HG03159 (cell line): Measurements from ENCODE around the gene CLASP1.
A peak's percentile ranks its signal among the peaks of the same experiment; 100 is the strongest.
"Not testable (repeated sequence)": the region's sequence is repeated elsewhere in the genome, so short reads cannot be mapped to it uniquely, and the experiment has no call there.

Source experiments
- ATAC-seq: cut with Tn5 transposase; IDR thresholded peaks from one replicate; pipeline ENCODE4 v1.9.1; 2021; ENCODE audit warnings: mild to moderate bottlenecking, moderate library complexity; ENCODE audit not compliant: unreplicated experiment

The CLASP1 gene

DNA sequence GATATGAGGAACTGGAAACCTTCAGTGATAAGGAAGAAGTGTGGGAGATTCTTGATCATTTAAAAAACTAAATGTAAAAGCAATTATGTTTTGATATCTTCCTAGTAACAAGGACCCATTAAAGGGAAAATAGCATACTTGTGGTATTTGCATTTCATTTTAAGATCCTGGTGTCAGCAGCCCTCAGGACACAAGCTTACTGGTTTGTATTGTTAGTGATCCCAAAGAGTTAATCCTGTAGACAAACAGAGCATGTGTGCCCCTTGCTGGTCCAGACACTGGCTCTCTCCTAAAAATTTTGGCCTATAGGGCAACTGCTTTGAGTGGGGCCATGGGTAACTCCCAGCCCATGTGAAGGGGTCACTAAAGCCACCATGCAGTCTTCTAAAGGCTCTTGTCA lies 263.2 kb downstream of the CLASP1 start:
- ATAC-seq: no peak

DNA sequence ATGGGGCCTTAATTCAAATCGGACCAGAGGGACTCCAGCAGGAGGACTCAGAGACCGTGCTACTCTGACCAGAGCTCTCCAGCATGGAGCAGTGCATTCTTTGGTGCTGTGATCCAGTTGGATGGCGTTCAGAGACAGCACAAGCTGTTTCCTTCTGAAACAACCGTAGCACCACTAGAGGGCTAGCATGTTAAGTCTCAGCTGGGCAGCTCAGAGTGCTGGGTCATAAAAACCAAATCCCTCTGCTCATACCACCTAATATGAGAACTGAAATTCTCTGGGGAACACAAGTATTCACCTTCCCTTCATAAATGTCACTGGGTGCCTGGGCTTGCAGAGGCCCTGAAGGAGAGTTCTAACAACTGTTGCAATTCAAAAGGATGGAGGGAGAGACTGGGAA lies 266.5 kb downstream of the CLASP1 start:
- ATAC-seq: no peak

DNA sequence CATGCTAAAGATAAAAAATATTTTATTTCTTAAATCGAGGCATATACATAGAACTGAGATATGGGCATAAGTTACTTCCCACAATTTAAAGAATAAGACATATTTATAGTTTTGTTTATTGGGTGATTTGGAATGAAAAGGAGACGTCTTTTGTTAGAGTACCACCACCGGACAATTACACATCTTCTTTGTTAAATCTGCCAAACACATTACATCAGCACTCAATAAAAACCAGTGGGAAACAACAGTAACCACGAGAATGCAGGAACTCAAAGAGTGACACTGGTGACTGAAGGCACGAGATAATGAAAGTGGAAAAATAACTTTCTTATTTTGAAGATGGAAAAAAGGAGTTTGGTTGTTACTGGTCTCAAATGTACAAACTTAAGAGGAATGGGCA lies 271.6 kb downstream of the CLASP1 start:
- ATAC-seq: no peak

DNA sequence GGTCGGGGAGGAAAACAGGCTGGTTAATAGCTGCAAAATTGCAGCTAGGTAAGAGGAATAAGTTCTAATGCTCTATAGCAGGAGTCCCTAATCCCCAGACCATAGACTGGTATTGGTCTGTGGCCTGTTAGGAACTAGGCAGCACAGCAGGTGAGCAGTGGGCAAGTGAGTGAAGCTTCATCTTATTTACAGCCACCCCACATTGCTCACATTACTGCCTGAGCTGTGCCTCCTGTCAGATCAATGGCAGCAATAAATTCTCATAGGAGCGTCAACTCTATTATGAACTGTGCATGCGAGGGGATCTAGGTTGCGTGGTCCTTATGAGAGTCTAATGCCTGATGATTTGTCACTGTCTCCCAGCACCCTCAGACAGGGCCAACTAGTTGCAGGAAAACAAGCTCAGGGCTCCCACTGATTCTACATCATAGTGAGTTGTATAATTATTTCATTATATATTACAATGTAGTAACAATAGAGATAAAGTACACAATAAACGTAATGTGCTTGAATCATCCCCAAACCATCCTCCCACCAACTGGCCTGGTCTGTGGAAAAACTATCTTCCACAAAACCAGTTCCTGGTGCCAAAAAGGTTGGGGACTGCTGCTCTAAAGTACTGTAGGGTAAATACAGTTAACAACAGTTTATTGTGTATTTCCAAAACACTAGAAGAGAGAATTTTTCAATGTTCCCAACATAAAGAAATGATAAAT lies 272.6 kb downstream of the CLASP1 start:
- no peak for ATAC-seq

DNA sequence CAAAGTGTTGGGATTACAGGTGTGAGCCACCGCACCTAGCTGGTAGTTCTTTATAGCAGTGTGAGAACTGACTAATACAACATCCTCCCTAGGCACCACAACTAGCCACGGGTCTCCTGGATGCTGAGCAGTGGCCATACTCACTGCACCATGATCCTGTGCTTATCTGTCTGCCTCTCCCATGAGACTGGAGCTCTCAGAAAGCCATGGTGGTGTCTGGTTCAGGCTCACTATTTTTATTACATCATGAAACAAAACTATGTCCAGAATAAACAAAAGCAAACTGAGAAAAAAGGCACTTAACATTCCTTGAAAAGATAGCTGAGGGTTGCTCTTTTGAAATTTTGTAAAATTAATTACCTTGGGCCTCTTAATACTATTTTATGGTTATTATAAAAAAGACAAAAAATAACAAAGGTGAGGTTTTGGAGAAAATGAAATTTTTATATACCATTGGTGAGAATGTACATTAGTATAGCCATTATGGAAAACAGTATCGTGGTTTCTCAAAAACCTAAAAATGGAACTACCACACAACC lies 273.6 kb downstream of the CLASP1 start:
- ATAC-seq: no peak

DNA sequence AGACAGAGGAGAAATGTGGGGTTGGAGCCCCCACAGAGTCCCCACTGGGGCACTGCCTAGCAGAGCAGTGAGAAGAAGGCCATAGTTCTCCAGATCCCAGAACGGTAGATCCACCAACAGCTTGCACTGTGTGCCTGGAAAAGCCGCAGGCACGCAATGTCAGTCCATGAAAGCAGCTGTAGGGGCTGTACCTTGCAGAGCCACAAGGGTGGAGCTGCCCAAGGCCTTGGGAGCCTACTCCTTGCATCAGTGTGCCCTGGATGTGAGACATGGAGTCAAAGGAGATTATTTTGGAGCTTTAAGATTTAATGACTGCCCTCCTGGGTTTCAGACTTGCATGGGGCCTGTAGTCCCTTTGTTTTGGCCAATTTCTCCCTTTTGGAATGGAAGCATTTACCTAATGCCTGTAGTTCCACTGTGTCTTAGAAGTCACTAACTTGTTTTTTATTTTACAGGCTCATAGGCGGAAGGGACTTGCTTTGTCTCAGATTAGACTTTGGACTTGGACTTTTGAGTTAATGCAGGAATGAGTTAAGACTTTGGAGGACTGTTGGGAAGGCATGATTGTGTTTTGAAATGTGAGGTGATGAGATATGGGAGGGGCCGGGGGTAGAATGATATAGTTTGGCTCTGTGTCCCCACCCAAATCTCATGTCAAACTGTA lies 274.7 kb downstream of the CLASP1 start:
- not testable (repeated sequence) for ATAC-seq

DNA sequence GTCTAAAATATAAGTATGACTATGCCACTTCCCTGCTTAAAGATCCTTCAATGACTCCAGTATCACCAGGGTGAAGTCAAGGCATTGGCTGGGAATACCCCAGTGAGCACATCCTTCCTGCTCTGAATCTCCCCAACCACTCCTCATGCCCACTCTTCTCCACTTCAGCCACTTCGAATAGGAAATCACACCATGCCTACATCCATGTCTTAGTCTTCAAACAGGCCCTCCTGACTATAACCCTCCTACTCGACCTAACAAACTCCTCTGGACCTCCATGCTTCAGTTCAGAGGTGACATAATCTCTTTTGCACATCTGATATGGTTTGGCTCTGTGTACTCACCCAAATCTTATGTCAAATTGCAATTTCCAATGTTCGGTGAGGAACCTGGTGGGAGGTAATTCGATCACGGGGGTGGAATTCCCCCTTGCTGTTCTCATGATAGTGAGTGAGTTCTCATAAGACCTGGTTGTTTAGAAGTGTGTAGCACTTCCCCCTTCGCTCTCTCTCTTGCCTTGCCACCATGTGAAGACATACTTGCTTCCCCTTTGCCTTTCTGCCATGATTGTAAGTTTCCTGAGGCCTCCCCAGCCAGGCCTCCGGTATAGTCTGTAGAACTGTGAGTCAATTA lies 276.4 kb downstream of the CLASP1 start:
- ATAC-seq: peak; percentile 49

DNA sequence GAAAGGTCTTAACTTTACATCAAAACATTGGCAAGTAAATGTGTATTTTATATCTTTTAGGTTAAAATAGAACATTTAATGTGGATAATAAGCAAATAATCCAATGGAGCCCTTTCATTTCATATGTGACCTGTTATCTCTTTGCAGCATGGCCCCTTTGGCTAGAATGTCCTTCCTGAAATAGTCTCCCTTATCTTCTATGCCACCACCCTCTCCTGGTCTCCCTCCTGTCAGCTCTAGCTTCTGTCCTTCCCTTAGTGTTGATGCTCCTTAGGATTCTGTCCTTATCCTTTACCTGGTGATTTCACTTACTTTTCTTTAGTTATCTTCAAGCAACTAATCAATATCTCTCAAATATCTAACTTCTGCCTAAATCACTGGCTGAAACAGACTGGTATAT lies 277.2 kb downstream of the CLASP1 start:
- no peak for ATAC-seq

DNA sequence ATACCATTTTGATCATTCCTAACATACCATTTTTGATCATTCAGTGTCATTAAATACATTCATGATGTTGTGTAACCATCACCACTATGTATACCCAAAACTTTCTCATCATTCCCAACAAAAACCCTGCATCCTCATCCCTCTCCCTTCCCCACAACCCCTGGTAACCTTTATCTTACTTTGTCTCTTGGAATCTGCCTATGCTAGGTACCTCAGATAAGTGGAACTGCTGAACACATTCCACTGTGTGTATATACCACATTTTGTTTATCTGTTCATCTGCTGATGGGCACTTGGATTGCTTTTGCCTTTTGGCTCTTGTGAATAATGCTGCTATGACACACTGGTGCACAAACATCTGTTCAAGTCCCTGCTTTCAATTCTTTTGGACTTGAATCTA lies 280.4 kb downstream of the CLASP1 start:
- ATAC-seq: no peak

DNA sequence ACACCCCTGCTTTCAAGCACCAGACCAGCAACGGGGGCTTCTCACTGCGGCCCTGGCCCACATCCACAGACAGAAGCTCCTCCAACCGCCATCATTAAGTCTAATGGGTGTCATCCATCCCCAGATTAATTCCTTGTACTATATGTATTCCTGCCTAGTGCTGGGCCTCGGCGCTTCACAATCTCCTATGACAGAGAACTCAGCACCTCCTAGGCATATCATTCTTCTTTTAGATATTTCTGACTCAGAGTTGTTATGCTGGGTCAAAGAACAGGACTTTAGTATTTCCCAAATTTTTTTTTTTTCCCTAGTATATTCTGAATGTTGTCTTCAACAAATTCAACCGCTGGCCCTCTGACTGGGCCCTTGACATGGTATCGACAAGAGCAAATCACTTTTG lies 281.1 kb downstream of the CLASP1 start:
- ATAC-seq: no peak

DNA sequence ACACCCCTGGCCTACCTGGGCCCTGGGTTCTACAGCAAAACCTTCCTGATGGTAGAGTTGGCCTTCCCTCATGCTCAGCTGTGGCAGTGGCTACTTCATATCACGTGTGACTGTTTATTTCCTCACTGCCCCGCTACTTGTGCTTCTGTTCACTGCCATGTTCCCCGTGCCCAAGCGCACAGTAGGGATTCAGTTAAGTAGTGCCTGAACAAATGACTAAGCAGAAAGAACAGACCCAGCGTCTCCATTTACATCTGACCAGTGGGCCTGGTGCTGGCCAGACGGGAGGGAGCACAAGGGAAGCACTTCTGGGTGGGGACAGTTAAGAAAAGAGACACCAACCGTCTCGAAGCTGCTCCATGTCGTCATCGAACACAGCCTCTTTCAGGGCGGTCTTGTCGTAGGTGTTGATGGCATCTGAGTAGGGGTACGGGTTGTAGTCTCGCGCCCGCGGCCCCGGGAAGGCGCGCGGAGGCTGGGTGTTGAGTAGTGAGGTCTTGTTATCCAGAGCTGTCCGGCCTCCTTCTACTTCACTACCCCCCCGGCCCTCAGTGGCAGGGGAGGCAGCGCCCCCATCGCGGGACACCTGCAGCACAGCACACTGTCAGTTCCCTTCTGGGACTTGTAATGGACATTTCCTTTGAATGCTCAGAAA lies 281.9 kb downstream of the CLASP1 start:
- ATAC-seq: no peak

DNA sequence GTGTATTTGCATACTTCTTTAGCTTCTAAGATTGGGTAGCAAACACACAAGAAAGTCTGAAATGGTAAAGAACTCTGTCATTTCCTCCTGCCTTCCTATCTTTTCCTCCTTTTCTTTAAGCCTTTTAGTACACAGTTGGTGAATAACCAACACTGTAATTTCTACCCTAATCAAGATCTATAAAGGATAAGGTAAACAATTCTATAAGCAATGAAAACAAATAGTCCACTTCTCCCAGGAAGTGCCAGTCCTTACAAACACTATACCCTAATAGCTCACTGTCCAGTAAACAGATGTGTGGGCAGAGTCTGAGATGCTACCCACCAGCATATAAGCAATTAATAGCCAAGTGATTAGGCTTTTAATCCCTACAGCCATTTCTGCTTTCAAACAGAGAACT lies 283.2 kb downstream of the CLASP1 start:
- no peak for ATAC-seq

DNA sequence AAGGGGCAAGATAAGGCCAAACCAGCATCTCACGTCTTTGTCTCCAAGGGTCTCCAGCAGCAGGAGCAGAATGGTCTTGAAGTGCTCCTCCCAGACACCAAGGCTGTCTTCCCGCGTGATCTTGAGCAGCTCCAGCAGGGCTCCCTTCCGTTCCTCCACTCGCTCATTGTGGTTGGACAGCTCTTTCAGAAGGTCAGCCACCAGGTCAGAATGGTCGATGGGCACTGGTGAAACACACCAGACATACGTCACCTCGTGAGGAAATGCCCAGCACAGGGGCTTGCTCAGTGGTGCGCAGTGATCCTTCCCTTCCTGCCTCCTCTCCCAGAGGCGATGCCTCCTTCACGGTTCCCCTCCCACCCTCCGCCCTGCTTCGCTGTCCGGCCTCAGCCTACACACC lies 284.2 kb downstream of the CLASP1 start:
- ATAC-seq: no peak

DNA sequence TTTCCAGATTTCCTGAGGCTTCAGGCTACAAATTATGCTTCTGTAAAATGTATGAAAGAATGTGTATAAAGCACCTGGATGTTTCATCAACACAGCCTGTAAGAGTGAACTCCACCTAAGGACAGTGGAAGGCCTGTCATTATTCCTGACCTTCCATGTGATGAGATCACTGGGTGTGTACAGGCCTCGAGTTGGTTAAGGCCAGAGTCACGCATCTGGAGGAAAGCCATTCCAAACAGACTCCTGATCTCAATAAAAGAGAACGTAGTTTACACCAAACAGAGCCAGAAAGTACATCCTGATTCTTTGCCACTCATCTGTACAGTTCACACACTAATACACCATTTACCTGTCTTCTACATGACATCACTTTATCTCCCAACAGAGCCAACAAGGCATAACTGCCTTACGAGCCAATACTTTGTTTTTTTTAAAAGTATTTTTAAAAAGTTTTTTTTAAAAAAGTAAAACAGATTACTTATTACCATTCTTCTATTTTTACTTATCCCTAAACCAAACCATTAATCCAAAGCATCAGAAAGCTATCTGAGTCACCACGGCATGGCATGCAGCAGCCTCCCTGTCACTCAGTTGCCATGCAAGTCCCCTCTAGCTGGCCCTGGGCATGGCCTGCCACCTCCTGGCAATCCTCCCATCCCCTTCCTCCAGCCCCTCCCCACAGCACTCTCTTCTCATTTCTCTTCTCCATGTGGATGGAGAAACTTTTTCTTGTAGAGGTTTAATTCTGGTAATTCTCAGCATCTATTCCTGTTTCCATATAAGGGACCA lies 285.4 kb downstream of the CLASP1 start:
- ATAC-seq: no peak

DNA sequence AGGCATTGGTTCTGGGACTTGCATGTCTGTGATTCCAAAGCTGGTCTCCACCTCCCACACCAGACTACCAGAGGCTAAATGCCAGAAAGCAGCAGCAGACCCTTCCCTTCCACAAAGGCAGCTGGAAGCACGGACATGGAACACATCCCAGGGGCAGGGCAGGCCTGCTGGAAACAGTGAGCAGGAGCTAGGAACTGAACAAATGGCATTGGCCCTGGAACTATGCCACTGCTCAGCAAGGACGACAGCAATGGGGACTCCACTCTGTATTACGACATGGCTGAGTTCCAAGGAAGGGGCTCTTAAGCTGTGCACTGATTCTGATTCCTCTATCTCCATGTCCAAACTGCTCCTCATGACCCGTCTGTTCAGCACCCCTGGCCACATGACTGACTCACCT lies 286.5 kb downstream of the CLASP1 start:
- no peak for ATAC-seq

DNA sequence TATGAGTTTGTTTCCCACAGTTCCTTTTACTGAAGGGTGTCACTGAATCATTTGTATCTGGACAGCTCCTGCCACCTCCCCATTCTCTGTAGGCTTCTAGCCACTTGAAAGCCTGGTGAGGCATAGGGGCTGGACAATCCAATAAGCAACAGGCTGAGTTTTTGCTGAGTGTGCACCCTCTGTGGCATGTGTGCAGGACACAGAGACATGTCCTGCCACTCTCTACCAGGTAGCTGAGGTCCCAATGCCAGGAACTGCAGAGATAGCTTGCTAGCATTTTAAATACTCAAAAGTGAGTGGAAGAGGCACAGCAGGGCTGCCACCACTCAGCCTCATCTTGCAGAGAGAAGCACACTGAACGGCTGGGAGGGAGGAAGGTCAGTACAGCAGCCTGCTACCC lies 287.0 kb downstream of the CLASP1 start:
- ATAC-seq: no peak

DNA sequence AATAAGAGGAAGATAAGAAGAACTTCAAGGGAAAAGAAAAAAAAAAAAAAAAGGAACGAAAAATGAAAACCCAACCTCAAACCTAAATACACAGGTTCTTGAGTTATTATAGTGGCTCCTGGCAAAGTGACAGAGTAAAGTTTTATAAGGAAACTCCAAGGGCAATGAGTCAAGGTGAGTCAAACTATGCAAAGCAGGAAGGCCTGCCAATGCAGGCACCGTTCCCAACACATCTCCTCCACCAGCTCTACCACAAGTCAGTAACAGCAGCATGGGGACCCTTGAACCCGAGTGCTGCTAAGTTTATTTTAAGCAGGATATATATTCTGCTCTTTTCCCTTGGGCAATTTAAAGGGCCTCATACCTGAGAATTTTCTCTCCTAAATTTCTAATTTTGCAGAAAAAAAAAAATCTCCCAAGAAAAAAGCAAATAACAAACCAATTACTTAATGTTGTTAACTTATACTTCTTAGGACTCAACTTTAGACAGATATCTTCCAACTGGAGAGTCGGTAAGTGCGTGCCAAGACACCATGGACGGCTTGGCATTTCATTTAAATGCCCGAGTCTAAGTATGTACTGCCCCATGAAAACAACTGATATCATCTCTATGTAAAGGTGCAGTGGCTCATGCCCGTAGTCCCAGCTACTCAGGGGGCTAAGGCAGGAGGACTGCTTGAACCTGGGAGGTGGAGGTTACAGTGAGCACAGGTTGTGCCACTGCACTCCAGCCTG lies 288.5 kb downstream of the CLASP1 start:
- no peak for ATAC-seq

DNA sequence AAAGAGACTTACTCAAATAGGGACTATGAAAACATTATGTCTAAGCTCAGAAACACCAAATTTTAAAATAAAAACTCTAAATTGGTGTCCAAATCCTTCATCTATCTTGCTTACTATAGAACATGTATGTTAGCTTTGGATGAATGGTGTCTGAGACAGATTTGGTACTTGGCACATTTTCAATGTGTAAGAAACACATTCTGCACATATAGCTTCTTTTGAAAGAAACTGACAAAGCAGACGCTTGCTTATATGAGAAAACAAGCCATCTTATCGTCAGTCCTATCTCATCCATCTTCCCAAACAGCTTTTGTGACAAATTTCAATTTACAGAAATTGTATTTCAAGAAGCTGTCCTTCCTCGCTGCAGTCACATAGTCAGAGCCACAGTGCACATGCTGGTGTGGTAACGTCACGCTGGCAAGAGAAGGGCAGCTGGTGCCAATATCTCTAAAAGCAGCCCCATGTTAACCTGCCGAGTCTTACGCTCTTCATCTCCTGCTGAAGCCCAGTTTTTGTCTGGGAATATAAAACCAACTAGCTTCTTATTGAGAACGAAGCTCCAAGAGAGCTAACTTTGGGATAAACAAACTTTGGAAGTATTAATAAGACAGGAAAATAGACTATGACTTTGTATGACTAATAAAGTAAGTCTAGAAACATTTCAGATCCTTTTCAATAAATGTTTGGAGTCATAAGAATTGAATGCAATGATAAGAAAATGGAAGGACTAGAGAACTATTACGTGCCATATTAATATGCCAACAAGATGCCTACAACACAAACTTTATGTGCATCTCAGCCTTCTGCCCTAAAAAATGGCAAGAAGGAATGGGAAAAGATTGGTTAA lies 289.3 kb downstream of the CLASP1 start:
- ATAC-seq: no peak

DNA sequence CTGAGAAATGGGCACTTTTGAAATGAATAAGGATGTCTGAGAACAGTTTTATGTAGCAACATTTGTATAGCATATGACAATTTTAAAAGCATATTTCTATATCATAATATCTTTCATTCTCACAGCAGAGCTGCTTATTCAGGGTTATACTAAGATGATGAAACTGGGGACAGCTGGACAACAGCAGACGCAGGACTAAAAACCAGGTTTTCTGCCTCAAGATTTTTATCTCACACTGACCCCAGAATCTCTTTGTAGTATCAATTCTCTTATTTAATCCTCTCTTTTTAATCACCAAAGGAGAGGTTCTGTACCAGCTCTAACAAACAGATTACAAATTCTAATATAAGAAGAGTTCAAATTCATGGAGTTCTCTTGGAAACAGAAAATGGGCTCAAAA lies 290.1 kb downstream of the CLASP1 start:
- no peak for ATAC-seq
